Tibial artery (tissue), 4 donors: ENCODE data around the gene TCTN2.

Experiments used
- DNase-seq, 2 donors: peaks; one replicate each; pipeline ENCODE4 v3.0.0-alpha.2; 2019
- H3K27ac ChIP-seq, 2 donors: fragments of 200-600 bp; sonication (generic) in 1 of 2; 1 replicate in 1 of 2; 2 replicates in 1 of 2; pipeline ENCODE4 v1.5.1; 2018 to 2019; ENCODE audit warnings: mild to moderate bottlenecking in 1 of 2
- H3K27me3 ChIP-seq, 2 donors: fragments of 200-600 bp; sonication (generic) in 1 of 2; one replicate each; pipeline versions ENCODE4 v1.5.1 to v1.6.0; 2016 to 2019
- H3K36me3 ChIP-seq, 3 donors: fragments of 200-600 bp; sonication (generic) in 2 of 3; one replicate each; pipeline ENCODE4 v1.5.1; 2016 to 2019; ENCODE audit warnings: mild to moderate bottlenecking in 2 of 3
- H3K4me1 ChIP-seq, 4 donors: fragments of 200-600 bp; sonication (generic) in 2 of 4; 1 replicate in 3 of 4; 2 replicates in 1 of 4; pipeline ENCODE4 v1.5.1; 2016 to 2019
- H3K4me3 ChIP-seq, 2 donors: fragments of 200-600 bp; sonication (generic) in 1 of 2; 1 replicate in 1 of 2; 2 replicates in 1 of 2; pipeline ENCODE4 v1.5.1; 2018 to 2019; ENCODE audit warnings: mild to moderate bottlenecking in 2 of 2
- H3K9me3 ChIP-seq, 3 donors: fragments of 200-600 bp; sonication (generic) in 1 of 3; one replicate each; pipeline ENCODE4 v1.5.1; 2016 to 2019
- CTCF ChIP-seq, 2 experiments: fragments of 200-600 bp in 1 of 2; fragments of 450-650 bp in 1 of 2; IDR thresholded peaks; one replicate each; pipeline ENCODE4 v1.5.1; 2017 to 2019; ENCODE audit warnings: antibody characterized with exemption in 2 of 2, mild to moderate bottlenecking in 1 of 2, moderate library complexity in 1 of 2
- intact Hi-C: fragments of 100-400 bp; cut with DNase I; formaldehyde crosslinking; loops from one replicate; pipeline ENCODE4 v1.15.0; 2023; ENCODE audit warnings: low total_unique reads

TCTN2 gene

GRCh38 chr12:123712780-123713319, 41.9 kb downstream of the TCTN2 start:
- no peak for DNase-seq
- intact Hi-C loops, result no loop called here
- H3K4me1 ChIP-seq, result peaks cover 0 to 29% (median 20%) of the 10 kb centered on the region in 4 donors

GRCh38 chr12:123713398-123713797, 42.5 kb downstream of the TCTN2 start:
- intact Hi-C loops, result no loop called here
- no peaks in the 10 kb centered on the region for H3K27me3 ChIP-seq
- no peaks in the 10 kb centered on the region for H3K36me3 ChIP-seq
- peak overlapping the region; percentile 97 to 100 for H3K4me3 ChIP-seq
- peaks cover 0 to 29% (median 20%) of the 10 kb centered on the region in 4 donors for H3K4me1 ChIP-seq
- DNase-seq, result no peak
- peak overlapping the region; percentile 74 to 81 for H3K27ac ChIP-seq
- TF ChIP-seq CTCF (IDR thresholded peaks at IDR 0.05), result no peak
- no peaks in the 10 kb centered on the region for H3K9me3 ChIP-seq

More at GRCh38 chr12:123712780-123713319, 41.9 kb downstream of the TCTN2 start:
- Histone ChIP-seq H3K36me3 (peaks cover 0 to 5% (median 0%) of the 10 kb centered on the region in 3 donors), H3K9me3 (no peaks in the 10 kb centered on the region), H3K27me3 (no peaks in the 10 kb centered on the region), H3K4me3 (peak overlapping the region; percentile 97 to 100), H3K27ac (peak overlapping the region; percentile 74 to 81)
- no peak for TF ChIP-seq CTCF (IDR thresholded peaks at IDR 0.05)

GRCh38 chr12:123713823-123714585, 43.1 kb downstream of the TCTN2 start:
- TF ChIP-seq CTCF (IDR thresholded peaks at IDR 0.05), result no peak
- peaks cover 0 to under 1% (median 0%) of the 10 kb centered on the region in 3 donors for H3K36me3 ChIP-seq
- no peaks in the 10 kb centered on the region for H3K9me3 ChIP-seq
- H3K4me1 ChIP-seq, result peaks cover 0 to 29% (median 20%) of the 10 kb centered on the region in 4 donors
- intact Hi-C loops, result no loop called here
- no peak for DNase-seq
- no peak overlapping the region for H3K27ac ChIP-seq
- peak overlapping the region; percentile 97 to 100 for H3K4me3 ChIP-seq
- no peaks in the 10 kb centered on the region for H3K27me3 ChIP-seq

GRCh38 chr12:123715195-123715594, 44.3 kb downstream of the TCTN2 start:
- Histone ChIP-seq H3K27me3 (no peaks in the 10 kb centered on the region), H3K36me3 (peaks cover 0 to 12% (median 5%) of the 10 kb centered on the region in 3 donors), H3K27ac (no peak overlapping the region), H3K4me3 (no peak overlapping the region), H3K9me3 (no peaks in the 10 kb centered on the region), H3K4me1 (peaks cover 0 to 29% (median 20%) of the 10 kb centered on the region in 4 donors)
- intact Hi-C loops, result no loop called here
- DNase-seq, result no peak
- TF ChIP-seq CTCF (IDR thresholded peaks at IDR 0.05), result no peak

- H3K4me1 ChIP-seq, result peaks cover 0 to 23% (median 14%) of the 10 kb centered on the region in 4 donors
Measured at GRCh38 chr12:123717350-123717749, 46.4 kb downstream of the TCTN2 start.

More at GRCh38 chr12:123717350-123717749, 46.4 kb downstream of the TCTN2 start:
- no peak overlapping the region for H3K27ac ChIP-seq
- DNase-seq, result no peak
- no peak overlapping the region for H3K4me3 ChIP-seq
- no peaks in the 10 kb centered on the region for H3K27me3 ChIP-seq
- no peak for TF ChIP-seq CTCF (IDR thresholded peaks at IDR 0.05)
- intact Hi-C loops, result no loop called here
- no peaks in the 10 kb centered on the region for H3K9me3 ChIP-seq
- H3K36me3 ChIP-seq, result peaks cover 6 to 26% (median 10%) of the 10 kb centered on the region in 3 donors
